GM12878 (cell line): ENCODE data around the gene ACTR1B. TPM values are rescaled to one million over a fixed set of nuclear protein-coding genes. Genes with fewer than 3 reads are reported as not detected.

Experiments used
- BACH1 ChIP-seq: fragments of 450-650 bp; IDR thresholded peaks from 2 replicates; pipeline ENCODE4 v1.6.1; 2017; ENCODE audit warnings: mild to moderate bottlenecking, borderline replicate concordance
- CTCF ChIP-seq, 3 experiments: IDR thresholded peaks in 2 of 3; conservative IDR thresholded peaks in 1 of 3; 2 replicates each; pipeline ENCODE4 v1.5.1; 2011; ENCODE audit warnings: low read depth in 3 of 3, low read length in 3 of 3, mild to moderate bottlenecking in 3 of 3, control low read depth in 2 of 3, moderate library complexity in 2 of 3, inconsistent platforms in 1 of 3, mixed read lengths in 1 of 3; ENCODE audit not compliant: control insufficient read depth in 2 of 3, insufficient read depth in 1 of 3; ENCODE audit errors: extremely low read depth in 1 of 3
- ETV6 ChIP-seq, 2 experiments: fragments of 450-650 bp in 1 of 2; IDR thresholded peaks in 1 of 2; conservative IDR thresholded peaks in 1 of 2; 2 replicates each; pipeline ENCODE4 v1.6.1; 2014; ENCODE audit warnings: antibody characterized with exemption in 1 of 2, borderline replicate concordance in 1 of 2, low read depth in 1 of 2, mild to moderate bottlenecking in 1 of 2, moderate library complexity in 1 of 2
- FOS ChIP-seq: IDR thresholded peaks from 3 replicates; pipeline ENCODE4 v1.6.1; 2011; ENCODE audit warnings: borderline replicate concordance; ENCODE audit not compliant: insufficient read length; ENCODE audit errors: extremely low read depth
- JUNB ChIP-seq: IDR thresholded peaks from 2 replicates; pipeline ENCODE4 v1.6.1; 2016; ENCODE audit warnings: antibody characterized with exemption, mild to moderate bottlenecking
- MEF2B ChIP-seq: fragments of 450-650 bp; IDR thresholded peaks from 2 replicates; pipeline ENCODE4 v1.6.1; 2018; ENCODE audit warnings: mild to moderate bottlenecking, moderate library complexity; ENCODE audit not compliant: partially characterized antibody, poor library complexity, severe bottlenecking
- MLLT1 ChIP-seq: fragments of 450-650 bp; IDR thresholded peaks from 2 replicates; pipeline ENCODE4 v1.6.1; 2016; ENCODE audit warnings: mild to moderate bottlenecking
- NKRF ChIP-seq: fragments of 450-650 bp; conservative IDR thresholded peaks from 2 replicates; pipeline ENCODE4 v1.6.1; 2017; ENCODE audit warnings: mild to moderate bottlenecking, moderate library complexity
- PBX3 ChIP-seq: IDR thresholded peaks from 2 replicates; pipeline ENCODE4 v1.6.1; 2011; ENCODE audit warnings: mild to moderate bottlenecking, low read depth, low read length, moderate library complexity; ENCODE audit not compliant: insufficient replicate concordance
- POU2F2 ChIP-seq: IDR thresholded peaks from 3 replicates; pipeline ENCODE4 v1.6.1; 2011; ENCODE audit warnings: low read depth, mild to moderate bottlenecking, low read length, borderline replicate concordance
- RELA ChIP-seq: fragments of 450-650 bp; IDR thresholded peaks from 2 replicates; pipeline ENCODE4 v1.8.0; 2014; ENCODE audit warnings: borderline replicate concordance; ENCODE audit not compliant: partially characterized antibody
- SIN3A ChIP-seq: IDR thresholded peaks from 2 replicates; pipeline ENCODE4 v1.6.1; 2012; ENCODE audit warnings: low read depth, low read length, improper control_type of control experiment
- SMARCA5 ChIP-seq: fragments of 450-650 bp; IDR thresholded peaks from 2 replicates; pipeline ENCODE4 v1.6.1; 2017; ENCODE audit warnings: mild to moderate bottlenecking
- SREBF2 ChIP-seq: IDR thresholded peaks from 2 replicates; pipeline ENCODE4 v1.6.1; 2012; ENCODE audit warnings: mild to moderate bottlenecking, low read length
- SUPT20H ChIP-seq: IDR thresholded peaks from 2 replicates; pipeline ENCODE4 v1.6.1; 2011; ENCODE audit warnings: low read depth, mild to moderate bottlenecking, low read length, moderate library complexity, borderline replicate concordance; ENCODE audit not compliant: control insufficient read depth
- TAF1 ChIP-seq: IDR thresholded peaks from 2 replicates; pipeline ENCODE4 v1.6.1; 2011; ENCODE audit warnings: mild to moderate bottlenecking, low read depth, low read length, borderline replicate concordance
- ZBTB40 ChIP-seq: fragments of 450-650 bp; IDR thresholded peaks from 2 replicates; pipeline ENCODE4 v1.6.1; 2016; ENCODE audit warnings: mild to moderate bottlenecking, moderate library complexity, borderline replicate concordance
- polyA plus RNA-seq, 11 experiments: library from polyadenylated mRNA; depleted of rRNA in 4 of 11; unstranded in 6 of 11; stranded (reverse) in 5 of 11; fragments of >200 nt; fragmentation: Nextera tagmentation in 4 of 11; fragmentation: Illumina TruSeq in 1 of 11; extraction: Ambion mirVana in 4 of 11; extraction: Trizol in 1 of 11; gene quantifications; 1 replicate in 1 of 11; 2 replicates in 10 of 11; pipeline versions ENCODE4 v1.2.1 to v1.2.3, GENCODE V29; 2011 to 2016; ENCODE audit warnings: inconsistent platforms in 2 of 11, missing spikeins in 2 of 11, low read depth in 1 of 11
- total RNA-seq, 4 experiments: library from RNA; depleted of rRNA in 3 of 4; stranded (reverse); fragments of >200 nt in 3 of 4; fragmentation: Illumina TruSeq in 1 of 4; extraction: Trizol in 1 of 4; gene quantifications; 2 replicates each; pipeline versions ENCODE4 v1.2.1 to v1.2.3, GENCODE V29; 2013 to 2021

Gene ACTR1B
- total and polyA plus RNA-seq, 10 of the 15 experiments (the other 5 are each of a cell fraction or from before 2014, with no cell fraction given): 1.3 to 62.8 (median 44.8) TPM

- peak; percentile 63; the same call in 1 of the 2 replicates for TF ChIP-seq MLLT1
- no peak for TF ChIP-seq SREBF2
- no peak for TF ChIP-seq NKRF
- no peak for TF ChIP-seq POU2F2
- peak; percentile 33; the same call in 1 of the 2 replicates for TF ChIP-seq SIN3A
- TF ChIP-seq ZBTB40: no peak; the same call in 1 of the 2 replicates
- TF ChIP-seq TAF1: 0 out of 2 replicates have a peak, but pooled peaks have one; percentile 23
- TF ChIP-seq JUNB: peak; percentile 89
- no peak for TF ChIP-seq RELA
- no peak for TF ChIP-seq BACH1
- no peak for TF ChIP-seq CTCF (IDR thresholded peaks at IDR 0.05 in 2 of 3, conservative IDR thresholded peaks at IDR 0.05 in 1 of 3; ENCODE audit: control insufficient read depth in 2 of 3, extremely low read depth in 1 of 3, insufficient read depth in 1 of 3, low read depth in 3 of 3, low read length in 3 of 3)
- TF ChIP-seq MEF2B: peak; percentile 11
- no peak for TF ChIP-seq SMARCA5
- TF ChIP-seq FOS: no peak
- TF ChIP-seq SUPT20H: no peak
- peak; percentile 94 for TF ChIP-seq PBX3
- TF ChIP-seq ETV6 (conservative IDR thresholded peaks at IDR 0.05 in 1 of 2, IDR thresholded peaks at IDR 0.05 in 1 of 2; ENCODE audit: borderline replicate concordance in 1 of 2, low read depth in 1 of 2): peak in 1 of 2 experiments; percentile 43; a peak in 1 of 4 replicates
Measured at GRCh38 chr2:97662895-97663625, 784 bp downstream of the ACTR1B start (continued).
